SK-N-SH treated with all-trans-retinoic acid at 6 μM for 48 hours (cell line): Measurements from ENCODE around the gene AP2A2.

Source experiments
- ATAC-seq: fragments of 200-7000 bp; cut with Tn5 transposase; 3 replicates; pipeline ENCODE4 v1.9.1; 2020; ENCODE audit warnings: mild to moderate bottlenecking, moderate library complexity
- ARNTL ChIP-seq: fragments of 450-650 bp; formaldehyde crosslinking; IDR thresholded peaks from 2 replicates; pipeline ENCODE4 v1.5.0; 2020; ENCODE audit warnings: low read depth, mild to moderate bottlenecking, moderate library complexity, borderline replicate concordance
- BACH2 ChIP-seq: fragments of 250-450 bp; sonication (Bioruptor Pico); IDR thresholded peaks from 2 replicates; pipeline ENCODE4 v1.9.0; 2021; ENCODE audit warnings: mild to moderate bottlenecking, borderline replicate concordance
- CREB5 ChIP-seq: fragments of 250-450 bp; sonication (Bioruptor Pico); IDR thresholded peaks from 2 replicates; pipeline ENCODE4 v1.5.1; 2020; ENCODE audit warnings: low read depth, mild to moderate bottlenecking, moderate library complexity
- CSDC2 ChIP-seq: fragments of 250-450 bp; sonication (Bioruptor Pico); IDR thresholded peaks from 2 replicates; pipeline ENCODE4 v1.5.0; 2020; ENCODE audit warnings: mild to moderate bottlenecking, moderate library complexity
- CSRNP3 ChIP-seq: fragments of 250-450 bp; sonication (Bioruptor Pico); IDR thresholded peaks from 2 replicates; pipeline ENCODE4 v1.5.1; 2021; ENCODE audit warnings: mild to moderate bottlenecking, moderate library complexity
- ESRRG ChIP-seq: fragments of 250-450 bp; sonication (Bioruptor Pico); IDR thresholded peaks from 2 replicates; pipeline ENCODE4 v1.6.1; 2021; ENCODE audit warnings: mild to moderate bottlenecking
- GLIS3 ChIP-seq: fragments of 250-450 bp; sonication (Bioruptor Pico); IDR thresholded peaks from 2 replicates; pipeline ENCODE4 v1.5.0; 2020; ENCODE audit warnings: mild to moderate bottlenecking, moderate library complexity
- ISL1 ChIP-seq: fragments of 250-450 bp; sonication (Bioruptor Pico); IDR thresholded peaks from 2 replicates; pipeline ENCODE4 v2.1.2; 2022; ENCODE audit warnings: mild to moderate bottlenecking, moderate library complexity
- OSR1 ChIP-seq: fragments of 250-450 bp; sonication (Bioruptor Pico); IDR thresholded peaks from 2 replicates; pipeline ENCODE4 v1.8.0; 2022; ENCODE audit warnings: moderate library complexity, mild to moderate bottlenecking, inconsistent platforms
- PATZ1 ChIP-seq: fragments of 250-450 bp; sonication (Bioruptor Pico); IDR thresholded peaks from 2 replicates; pipeline ENCODE4 v1.8.0; 2020; ENCODE audit warnings: mild to moderate bottlenecking, moderate library complexity, borderline replicate concordance
- POU6F1 ChIP-seq: fragments of 250-450 bp; sonication (Bioruptor Pico); IDR thresholded peaks from 2 replicates; pipeline ENCODE4 v1.8.0; 2021; ENCODE audit warnings: low read depth, mild to moderate bottlenecking, moderate library complexity, borderline replicate concordance
- PPARA ChIP-seq: fragments of 250-450 bp; sonication (Bioruptor Pico); IDR thresholded peaks from 2 replicates; pipeline ENCODE4 v1.5.0; 2020; ENCODE audit warnings: mild to moderate bottlenecking, borderline replicate concordance
- RARB ChIP-seq: fragments of 250-450 bp; sonication (Bioruptor Pico); IDR thresholded peaks from 2 replicates; pipeline ENCODE4 v1.8.0; 2021; ENCODE audit warnings: mild to moderate bottlenecking, moderate library complexity
- TCF4 ChIP-seq: fragments of 250-450 bp; sonication (Bioruptor Pico); IDR thresholded peaks from 2 replicates; pipeline ENCODE4 v1.8.0; 2021; ENCODE audit warnings: mild to moderate bottlenecking, moderate library complexity, borderline replicate concordance
- TOX ChIP-seq: fragments of 250-450 bp; sonication (Bioruptor Pico); IDR thresholded peaks from 2 replicates; pipeline ENCODE4 v1.8.0; 2021; ENCODE audit warnings: mild to moderate bottlenecking, moderate library complexity, borderline replicate concordance
- TSHZ2 ChIP-seq: fragments of 250-450 bp; sonication (Bioruptor Pico); IDR thresholded peaks from 2 replicates; pipeline ENCODE4 v1.5.0; 2020; ENCODE audit warnings: mild to moderate bottlenecking, moderate library complexity
- ZC3H10 ChIP-seq: fragments of 250-450 bp; sonication (Bioruptor Pico); IDR thresholded peaks from 2 replicates; pipeline ENCODE4 v1.5.1; 2021; ENCODE audit warnings: mild to moderate bottlenecking, moderate library complexity
- ZFP3 ChIP-seq: fragments of 250-450 bp; sonication (Bioruptor Pico); IDR thresholded peaks from 2 replicates; pipeline ENCODE4 v1.5.0; 2020; ENCODE audit warnings: mild to moderate bottlenecking, moderate library complexity
- ZNF565 ChIP-seq: fragments of 450-650 bp; formaldehyde crosslinking; conservative IDR thresholded peaks from 2 replicates; pipeline ENCODE4 v1.5.0; 2020; ENCODE audit warnings: low read depth, mild to moderate bottlenecking, moderate library complexity
- ZNF70 ChIP-seq: fragments of 450-650 bp; formaldehyde crosslinking; IDR thresholded peaks from 2 replicates; pipeline ENCODE4 v1.5.0; 2020; ENCODE audit warnings: mild to moderate bottlenecking, moderate library complexity
- ZNF8 ChIP-seq: fragments of 450-650 bp; formaldehyde crosslinking; IDR thresholded peaks from 2 replicates; pipeline ENCODE4 v1.5.0; 2020; ENCODE audit warnings: mild to moderate bottlenecking, moderate library complexity

Gene AP2A2

DNA sequence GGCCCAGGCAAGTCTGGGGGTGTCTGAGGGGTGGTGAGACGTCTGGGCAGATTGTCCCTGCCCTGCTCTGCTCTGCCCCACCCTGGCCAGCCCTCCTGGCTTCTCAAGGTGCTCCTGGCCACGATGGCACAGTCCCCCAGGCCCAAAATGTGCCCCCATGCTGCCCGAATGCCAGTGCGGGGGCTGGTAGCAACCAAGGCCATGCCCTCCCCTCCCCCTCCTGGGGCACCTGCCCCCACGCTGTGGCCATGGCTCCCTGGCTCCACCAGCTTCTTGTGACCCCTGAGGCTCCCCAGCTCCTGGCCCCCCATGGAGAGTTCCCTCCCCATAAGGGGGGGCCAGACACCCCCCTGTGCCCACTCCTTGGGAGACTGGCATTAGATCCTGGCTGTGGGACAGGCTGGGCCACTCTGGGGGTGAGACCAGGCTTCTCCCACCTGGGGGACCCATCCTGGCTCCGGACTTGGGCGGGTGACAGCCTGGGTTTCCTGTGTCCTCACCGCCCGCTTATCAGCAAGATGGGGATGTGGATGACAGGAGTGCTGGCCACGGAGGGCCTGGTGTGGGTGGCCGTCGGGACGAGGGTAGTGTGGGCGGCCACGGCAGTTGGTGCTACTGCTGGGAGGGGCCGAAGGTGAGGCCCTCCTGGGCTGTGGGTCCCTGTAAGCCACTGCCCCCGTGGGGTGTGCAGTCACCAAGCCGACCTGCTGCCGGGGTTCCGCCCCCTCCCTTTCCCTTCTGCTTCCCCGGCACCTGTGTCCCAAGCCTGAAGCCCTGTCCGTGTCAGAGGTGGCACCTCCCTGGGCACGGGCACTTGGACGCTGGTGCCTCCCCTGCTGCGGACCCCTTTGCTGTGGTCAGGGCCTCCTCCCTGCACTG is 126.7 kb downstream of the AP2A2 start:
- TF ChIP-seq ZNF8 (CRISPR knock-in tag) (no peak), ESRRG (no peak), TCF4 (CRISPR knock-in tag) (no peak), PPARA (CRISPR knock-in tag) (no peak), ZFP3 (CRISPR knock-in tag) (no peak), ZNF565 (CRISPR knock-in tag) (no peak), ZC3H10 (CRISPR knock-in tag) (no peak), POU6F1 (CRISPR knock-in tag) (no peak), GLIS3 (CRISPR knock-in tag) (no peak), OSR1 (CRISPR knock-in tag) (no peak), RARB (CRISPR knock-in tag) (no peak), BACH2 (CRISPR knock-in tag) (no peak), CSRNP3 (CRISPR knock-in tag) (no peak), ZNF70 (CRISPR knock-in tag) (no peak)
- ATAC-seq: no peak

DNA sequence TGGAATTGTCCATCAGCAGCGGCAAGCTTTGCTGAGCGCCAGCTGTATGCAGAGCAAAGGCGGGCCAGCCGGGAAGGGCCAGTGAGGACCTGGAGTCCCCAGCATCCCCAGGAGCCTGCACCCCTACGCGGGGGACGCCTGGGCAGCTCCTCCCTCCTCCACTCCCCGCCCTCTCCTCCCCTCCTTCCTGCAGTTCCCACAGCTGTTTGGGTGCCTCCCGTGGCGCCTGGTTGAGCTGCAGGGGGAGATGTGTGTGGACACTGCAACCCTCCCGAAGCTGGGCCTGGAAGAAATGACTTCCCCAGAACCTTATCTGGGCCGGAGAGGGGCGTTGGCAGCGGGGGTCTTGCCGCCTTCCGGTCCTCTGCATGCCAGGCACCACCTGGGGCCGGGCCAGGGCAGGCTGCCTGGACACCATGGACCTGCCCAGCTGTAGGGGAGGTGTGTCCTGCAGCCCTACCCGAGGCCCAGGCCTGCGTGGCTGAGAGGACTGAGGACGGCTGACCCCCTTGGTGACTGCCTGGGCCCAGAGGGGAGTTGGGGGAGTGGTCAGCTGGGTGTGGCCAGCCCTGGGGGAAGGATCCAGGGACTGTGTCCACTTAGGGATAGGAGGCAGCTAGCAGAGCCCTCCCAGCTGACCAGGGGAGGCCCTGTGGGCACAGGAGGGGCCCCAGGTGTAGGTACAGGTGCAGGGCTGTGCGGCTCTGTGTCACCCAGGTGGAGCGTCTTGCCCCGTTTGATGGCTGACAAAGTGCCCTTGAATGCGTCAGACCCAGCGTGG is 127.6 kb downstream of the AP2A2 start:
- TF ChIP-seq GLIS3 (CRISPR knock-in tag) (no peak), ZNF70 (CRISPR knock-in tag) (no peak), ZC3H10 (CRISPR knock-in tag) (no peak), TOX (no peak), OSR1 (CRISPR knock-in tag) (no peak), ZNF8 (CRISPR knock-in tag) (no peak), ZNF565 (CRISPR knock-in tag) (no peak), CREB5 (CRISPR knock-in tag) (no peak), ARNTL (CRISPR knock-in tag) (no peak), PPARA (CRISPR knock-in tag) (no peak), ZFP3 (CRISPR knock-in tag) (no peak)
- no peak for ATAC-seq

DNA sequence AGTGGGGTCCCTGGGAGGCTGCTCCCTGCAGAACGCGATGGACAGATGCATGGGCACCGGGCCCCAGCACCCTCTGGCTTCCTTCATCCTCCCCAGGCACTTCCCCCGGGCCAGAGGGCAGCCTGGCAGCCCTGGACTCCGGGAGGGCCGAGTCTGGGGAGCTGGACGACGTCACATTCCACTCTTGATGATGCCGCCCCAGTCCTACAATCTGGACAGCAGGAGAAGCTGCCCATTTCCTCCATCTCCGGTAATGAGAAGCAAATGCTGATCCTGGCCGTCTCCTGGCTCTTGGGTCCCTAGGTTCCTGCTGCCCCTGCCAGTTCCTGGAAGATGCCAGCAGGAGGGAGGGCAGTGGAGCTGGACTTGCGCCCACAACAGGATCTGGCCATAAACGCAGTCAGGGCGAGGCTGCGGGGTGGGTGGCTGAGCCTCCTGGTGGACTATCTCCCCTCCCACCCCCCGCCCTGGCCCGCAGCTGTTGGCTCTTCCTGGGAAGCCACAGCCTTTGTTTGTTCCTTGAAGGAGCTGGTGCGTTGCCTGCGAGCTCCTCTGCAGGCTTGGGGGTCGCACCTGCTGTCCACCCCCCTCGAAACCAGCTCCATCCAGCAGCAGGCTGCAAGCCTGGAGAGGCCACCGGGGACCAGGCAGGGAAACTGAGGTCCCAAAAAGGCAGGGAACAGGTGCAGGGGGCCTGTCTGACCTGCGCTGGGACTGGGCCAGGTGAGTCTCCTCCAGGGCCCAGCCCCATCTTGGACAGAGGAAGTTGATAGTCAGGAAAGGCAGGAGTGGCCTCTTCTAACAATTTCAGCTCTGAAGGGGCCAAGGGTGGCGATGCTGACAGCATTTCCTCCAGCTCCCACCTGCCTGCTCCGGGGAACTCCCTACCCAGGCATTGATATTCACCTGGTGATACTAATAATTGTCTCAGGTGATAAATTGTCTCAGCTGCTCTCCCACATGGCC is 128.8 kb downstream of the AP2A2 start:
- peak; percentile 51 for ATAC-seq
- TF ChIP-seq TOX (no peak), ZNF565 (CRISPR knock-in tag) (no peak), ZC3H10 (CRISPR knock-in tag) (no peak), CSDC2 (CRISPR knock-in tag) (no peak)
- TF ChIP-seq, all 23 proteins: peak for 0

GRCh38 chr11:1055109-1055703 is 129.5 kb downstream of the AP2A2 start:
- no peak for ATAC-seq
- TF ChIP-seq TOX: no peak
- no peak for TF ChIP-seq ZNF8 (CRISPR knock-in tag)
- no peak for TF ChIP-seq ZNF70 (CRISPR knock-in tag)
- TF ChIP-seq PATZ1 (CRISPR knock-in tag): no peak
- no peak for TF ChIP-seq BACH2 (CRISPR knock-in tag)
- no peak for TF ChIP-seq PPARA (CRISPR knock-in tag)
- TF ChIP-seq ZNF565 (CRISPR knock-in tag): no peak
- no peak for TF ChIP-seq TSHZ2 (CRISPR knock-in tag)
- TF ChIP-seq ISL1 (CRISPR knock-in tag): no peak
- TF ChIP-seq, all 23 proteins: peak for 0
